ENCODE data around the gene SLC25A12.

GRCh38 chr2:171830039-171830438 lies 64.0 kb downstream of the SLC25A12 start:
- TF ChIP-seq, protein P1, sequence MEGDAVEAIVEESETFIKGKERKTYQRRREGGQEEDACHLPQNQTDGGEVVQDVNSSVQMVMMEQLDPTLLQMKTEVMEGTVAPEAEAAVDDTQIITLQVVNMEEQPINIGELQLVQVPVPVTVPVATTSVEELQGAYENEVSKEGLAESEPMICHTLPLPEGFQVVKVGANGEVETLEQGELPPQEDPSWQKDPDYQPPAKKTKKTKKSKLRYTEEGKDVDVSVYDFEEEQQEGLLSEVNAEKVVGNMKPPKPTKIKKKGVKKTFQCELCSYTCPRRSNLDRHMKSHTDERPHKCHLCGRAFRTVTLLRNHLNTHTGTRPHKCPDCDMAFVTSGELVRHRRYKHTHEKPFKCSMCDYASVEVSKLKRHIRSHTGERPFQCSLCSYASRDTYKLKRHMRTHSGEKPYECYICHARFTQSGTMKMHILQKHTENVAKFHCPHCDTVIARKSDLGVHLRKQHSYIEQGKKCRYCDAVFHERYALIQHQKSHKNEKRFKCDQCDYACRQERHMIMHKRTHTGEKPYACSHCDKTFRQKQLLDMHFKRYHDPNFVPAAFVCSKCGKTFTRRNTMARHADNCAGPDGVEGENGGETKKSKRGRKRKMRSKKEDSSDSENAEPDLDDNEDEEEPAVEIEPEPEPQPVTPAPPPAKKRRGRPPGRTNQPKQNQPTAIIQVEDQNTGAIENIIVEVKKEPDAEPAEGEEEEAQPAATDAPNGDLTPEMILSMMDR (conservative IDR thresholded peaks at IDR 0.05), result no peak
- TF ChIP-seq EZH2 (IDR thresholded peaks at IDR 0.05; ENCODE audit: low read depth), result no peak

All from PC-9 (cell line).